Umbilical cord (tissue), 2 donors: Measurements from ENCODE around the gene MT1HL1. TPM values are rescaled to one million over a fixed set of nuclear protein-coding genes. Genes with fewer than 3 reads are reported as not detected.
"Not testable (repeated sequence)": the region's sequence is repeated elsewhere in the genome, so short reads cannot be mapped to it uniquely, and the experiment has no call there.

Experiments
- DNase-seq: peaks from one replicate; pipeline ENCODE4 v3.0.0-alpha.2; 2015; ENCODE audit warnings: low spot score
- total RNA-seq: library from RNA; depleted of rRNA; stranded (reverse); fragments of >200 nt; gene quantifications from one replicate; pipeline ENCODE4 v1.2.3, GENCODE V29; 2014; ENCODE audit warnings: low replicate concordance; ENCODE audit not compliant: insufficient read depth

The MT1HL1 gene
- total RNA-seq, 1 donor from 2014 or later: not detected

DNA sequence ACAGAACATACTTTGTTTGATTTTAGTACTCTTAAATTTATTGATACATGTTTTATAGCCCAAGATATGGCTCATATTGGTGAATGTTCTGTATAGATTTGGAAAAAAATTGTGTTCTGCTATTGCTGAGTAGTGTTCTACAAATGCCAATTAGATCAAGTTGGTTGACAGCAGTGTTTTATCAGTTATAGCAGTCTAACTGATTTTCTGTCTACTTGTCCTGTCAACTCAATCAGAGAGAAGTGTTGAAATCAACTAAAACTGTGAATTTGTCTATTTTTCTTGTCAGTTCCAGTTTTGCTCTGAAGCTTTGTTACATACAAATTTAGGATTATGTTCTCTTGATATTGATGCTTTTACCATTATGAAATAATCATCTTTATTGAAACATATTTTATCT lies 14.7 kb upstream of the MT1HL1 start:
- DNase-seq: no peak

GRCh38 chr1:237016626-237017025 lies 12.4 kb upstream of the MT1HL1 start:
- no peak for DNase-seq

GRCh38 chr1:237013608-237014007 lies 9.4 kb upstream of the MT1HL1 start:
- DNase-seq: no peak

- DNase-seq: peak; percentile 71
These were observed 8.6 kb upstream of the MT1HL1 start for GRCh38 chr1:237012788-237013383.

- no peak for DNase-seq
These were observed 8.1 kb upstream of the MT1HL1 start for GRCh38 chr1:237012361-237012760.

- DNase-seq: peak; percentile 31
These were observed 7.2 kb upstream of the MT1HL1 start for GRCh38 chr1:237011432-237011831.

GRCh38 chr1:237009611-237010010 lies 5.4 kb upstream of the MT1HL1 start:
- DNase-seq: no peak

DNA sequence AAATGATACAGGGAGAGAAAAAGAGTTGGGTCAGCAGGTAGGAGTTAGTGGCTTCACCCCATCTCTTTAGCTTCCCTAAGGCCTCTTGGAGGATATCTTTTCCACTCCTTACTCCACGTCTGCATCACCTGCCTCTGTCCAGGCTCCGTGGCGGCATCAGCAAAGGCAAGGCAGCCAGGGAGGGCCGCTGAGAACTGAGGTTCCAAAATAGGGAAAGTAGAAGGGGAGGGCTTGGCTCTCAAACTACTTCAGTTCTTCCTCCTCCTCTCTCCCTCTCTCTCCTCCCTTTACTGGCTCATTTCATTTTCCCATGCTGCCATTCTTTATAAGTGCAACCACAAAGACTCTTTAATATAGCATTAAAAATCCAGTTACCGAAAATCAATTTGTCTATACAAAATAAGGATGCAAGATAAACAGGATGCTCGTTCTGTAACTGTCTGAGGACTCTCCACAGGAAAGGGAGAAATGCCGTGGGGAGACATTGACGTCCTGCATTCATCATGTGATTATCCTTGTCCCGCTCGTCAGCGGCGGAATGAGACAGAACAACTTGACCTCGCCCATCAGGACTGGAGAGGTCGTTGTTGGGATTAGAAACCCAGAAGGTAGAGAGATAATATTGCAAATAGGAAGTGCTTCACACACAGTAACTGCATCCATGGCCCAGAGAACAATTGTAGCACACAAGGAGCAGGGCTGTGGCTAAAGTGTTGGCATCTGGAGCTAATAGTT lies 3.1 kb upstream of the MT1HL1 start:
- DNase-seq: no peak

DNA sequence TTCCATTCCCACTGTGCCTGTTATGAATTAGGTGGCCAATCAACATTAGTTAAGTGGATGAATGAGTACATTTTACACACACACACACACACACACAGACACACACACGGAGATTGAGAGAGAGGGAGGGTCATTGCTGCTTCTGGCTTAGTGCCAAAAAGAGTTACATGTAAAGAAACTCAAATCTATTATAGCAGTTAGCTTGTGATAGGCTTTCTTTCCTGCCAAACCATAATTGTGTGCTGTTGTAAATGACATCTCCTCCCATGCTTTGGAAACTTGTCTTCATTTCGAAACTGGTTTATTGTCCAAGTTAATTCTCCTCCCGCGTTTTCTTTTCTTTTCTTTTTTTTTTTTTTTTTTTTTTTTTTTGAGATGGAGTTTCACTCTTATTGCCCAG lies 1.4 kb upstream of the MT1HL1 start:
- no peak for DNase-seq

GRCh38 chr1:237003516-237003915 lies 725 bp downstream of the MT1HL1 start:
- DNase-seq: no peak

DNA sequence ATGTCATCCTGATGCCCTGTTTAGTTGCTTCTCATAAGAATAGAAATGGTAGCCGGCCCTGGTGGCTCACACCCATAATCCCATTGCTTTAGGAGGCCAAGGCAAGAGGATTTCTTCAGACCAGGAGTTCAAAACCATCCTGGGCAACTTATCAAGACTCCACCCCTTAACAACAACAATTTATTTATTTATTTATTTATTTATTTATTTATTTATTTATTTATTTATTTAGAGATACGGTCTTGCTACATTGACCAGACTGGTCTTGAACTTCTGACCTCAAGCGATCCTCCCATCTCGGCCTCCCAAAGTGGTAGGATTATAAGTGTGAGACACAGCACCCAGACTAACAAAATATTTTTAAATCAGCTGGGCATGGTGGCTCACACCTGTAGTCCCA lies 4.0 kb downstream of the MT1HL1 start:
- no peak for DNase-seq

GRCh38 chr1:236998546-236998945 lies 5.7 kb downstream of the MT1HL1 start:
- no peak for DNase-seq

DNA sequence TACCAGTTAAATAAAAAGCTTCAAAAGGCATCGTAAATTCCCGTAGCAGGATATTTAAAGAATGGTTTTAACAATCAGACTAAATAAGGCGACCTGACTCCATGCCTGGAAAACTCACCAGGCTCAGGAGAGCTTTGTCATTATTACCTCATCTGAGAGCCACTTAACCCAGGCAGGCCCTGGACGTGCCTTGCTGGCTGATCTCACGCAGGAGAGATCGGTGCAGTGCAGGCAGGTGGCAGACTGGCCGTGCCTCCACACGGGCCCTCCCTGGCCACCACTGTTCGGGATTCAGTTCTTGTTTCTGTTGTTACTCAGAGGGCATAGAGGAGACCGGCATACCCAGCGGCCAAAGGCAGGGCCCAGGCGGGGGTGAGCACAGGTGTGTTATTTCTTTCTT lies 6.4 kb downstream of the MT1HL1 start:
- no peak for DNase-seq

DNA sequence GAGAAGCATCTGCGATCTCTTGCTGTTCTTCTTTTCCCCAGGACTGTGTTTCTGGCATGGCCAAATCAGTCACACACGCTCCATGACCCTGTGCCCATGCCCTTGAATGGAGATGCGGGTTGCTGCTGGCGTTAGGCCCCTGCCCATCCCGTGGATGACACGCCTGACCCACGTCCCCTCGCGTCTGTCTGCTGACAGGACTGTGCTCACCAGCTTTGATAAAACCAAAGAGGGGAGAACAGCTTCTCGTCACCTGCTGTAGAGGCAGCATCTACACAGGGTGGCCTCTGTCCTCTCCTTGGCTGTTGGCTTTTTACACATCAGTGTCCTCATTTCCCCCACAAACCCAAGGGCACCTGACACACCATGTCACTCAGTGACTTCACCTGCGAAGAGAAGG lies 6.9 kb downstream of the MT1HL1 start:
- no peak for DNase-seq

DNA sequence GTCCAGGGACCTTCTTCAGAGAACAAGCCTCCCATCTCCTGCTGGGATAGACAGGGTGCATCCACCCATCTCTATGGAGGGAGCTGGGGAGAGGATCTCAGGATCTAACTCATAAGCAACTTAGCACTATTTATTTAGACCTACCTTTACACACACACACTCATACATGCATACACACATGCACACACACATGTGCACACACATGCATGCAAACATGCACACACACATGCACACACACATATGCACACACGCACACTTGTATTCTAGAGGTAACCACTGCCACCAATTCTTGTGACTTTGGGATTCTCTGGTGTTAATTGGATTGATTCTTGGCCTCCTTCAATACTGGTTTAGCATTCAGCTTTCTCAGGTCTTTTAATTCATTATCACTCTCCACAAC lies 9.8 kb downstream of the MT1HL1 start:
- DNase-seq: no peak

GRCh38 chr1:236992449-236992848 lies 11.8 kb downstream of the MT1HL1 start:
- no peak for DNase-seq

- DNase-seq: no peak
These were observed 14.2 kb downstream of the MT1HL1 start for GRCh38 chr1:236990052-236990445.

- DNase-seq: no peak
These were observed 14.8 kb downstream of the MT1HL1 start for GRCh38 chr1:236989290-236990051.

DNA sequence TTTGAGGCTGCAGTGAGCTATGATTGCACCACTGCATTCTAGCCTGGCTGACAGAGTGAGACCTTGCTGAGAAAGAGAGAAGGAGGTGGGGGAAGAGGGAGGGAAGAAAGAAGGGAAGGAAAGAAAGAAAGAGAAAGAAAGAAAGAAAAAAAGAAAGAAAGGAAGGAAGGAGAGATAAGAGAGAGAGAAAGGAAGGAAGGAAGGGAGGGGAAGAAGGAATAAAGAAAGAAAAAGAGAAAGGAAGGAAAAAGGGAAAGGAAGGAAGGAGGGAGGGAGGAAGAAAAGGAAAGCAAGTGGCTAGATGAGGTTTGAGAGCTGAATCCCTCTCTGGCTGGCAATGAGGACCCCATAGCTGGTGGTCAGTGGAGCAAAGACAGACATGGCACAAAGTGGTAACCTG lies 20.4 kb downstream of the MT1HL1 start:
- no peak for DNase-seq

- no peak for DNase-seq
These were observed 21.9 kb downstream of the MT1HL1 start for GRCh38 chr1:236982380-236982779.

GRCh38 chr1:236981431-236981830 lies 22.8 kb downstream of the MT1HL1 start:
- DNase-seq: not testable (repeated sequence)

DNA sequence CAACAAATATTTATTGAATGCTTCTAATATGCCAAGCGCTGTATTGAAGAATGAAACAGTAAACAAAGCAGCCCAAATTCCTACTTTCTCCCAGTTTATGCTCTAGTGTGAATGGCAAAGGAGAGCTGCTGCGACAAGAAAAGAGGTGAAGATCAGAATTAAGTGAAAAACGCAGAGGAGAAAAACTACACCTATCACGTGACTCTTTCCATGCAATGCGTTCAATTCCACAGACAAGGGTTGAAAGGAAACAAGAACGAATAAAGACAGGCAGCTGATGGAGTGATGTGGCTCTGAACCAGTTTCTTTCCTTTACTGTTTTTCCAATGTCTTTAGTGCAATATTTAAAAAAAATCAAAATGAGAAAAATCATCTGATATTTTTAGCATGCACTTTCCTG lies 23.6 kb downstream of the MT1HL1 start:
- DNase-seq: no peak
